ENCODE data around the gene HIP1. TPM values are rescaled to one million over a fixed set of nuclear protein-coding genes. Genes with fewer than 3 reads are reported as not detected.

The HIP1 gene
- total and polyA plus RNA-seq, 9 of the 15 experiments (the other 6 are each of a cell fraction or from before 2014, with no cell fraction given) = 2.4 to 13.7 (median 9.5) TPM

- TF ChIP-seq ZBTB40 (IDR thresholded peaks at IDR 0.05) (no peak), ZBTB40 (CRISPR knock-in tag; IDR thresholded peaks at IDR 0.05) (no peak), ZNF140 (CRISPR knock-in tag; IDR thresholded peaks at IDR 0.05) (no peak), SAP30 (IDR thresholded peaks at IDR 0.05; ENCODE audit: borderline replicate concordance, insufficient read depth, low read depth, low read length, poor library complexity, severe bottlenecking) (no peak), NFATC3 (IDR thresholded peaks at IDR 0.05) (no peak)
Measured at GRCh38 chr7:75572396-75572795, 166.3 kb downstream of the HIP1 start (continued).
